Measurements from ENCODE around the gene IRF1.
"Not testable (repeated sequence)": the region's sequence is repeated elsewhere in the genome, so short reads cannot be mapped to it uniquely, and the experiment has no call there.

The IRF1 gene

DNA sequence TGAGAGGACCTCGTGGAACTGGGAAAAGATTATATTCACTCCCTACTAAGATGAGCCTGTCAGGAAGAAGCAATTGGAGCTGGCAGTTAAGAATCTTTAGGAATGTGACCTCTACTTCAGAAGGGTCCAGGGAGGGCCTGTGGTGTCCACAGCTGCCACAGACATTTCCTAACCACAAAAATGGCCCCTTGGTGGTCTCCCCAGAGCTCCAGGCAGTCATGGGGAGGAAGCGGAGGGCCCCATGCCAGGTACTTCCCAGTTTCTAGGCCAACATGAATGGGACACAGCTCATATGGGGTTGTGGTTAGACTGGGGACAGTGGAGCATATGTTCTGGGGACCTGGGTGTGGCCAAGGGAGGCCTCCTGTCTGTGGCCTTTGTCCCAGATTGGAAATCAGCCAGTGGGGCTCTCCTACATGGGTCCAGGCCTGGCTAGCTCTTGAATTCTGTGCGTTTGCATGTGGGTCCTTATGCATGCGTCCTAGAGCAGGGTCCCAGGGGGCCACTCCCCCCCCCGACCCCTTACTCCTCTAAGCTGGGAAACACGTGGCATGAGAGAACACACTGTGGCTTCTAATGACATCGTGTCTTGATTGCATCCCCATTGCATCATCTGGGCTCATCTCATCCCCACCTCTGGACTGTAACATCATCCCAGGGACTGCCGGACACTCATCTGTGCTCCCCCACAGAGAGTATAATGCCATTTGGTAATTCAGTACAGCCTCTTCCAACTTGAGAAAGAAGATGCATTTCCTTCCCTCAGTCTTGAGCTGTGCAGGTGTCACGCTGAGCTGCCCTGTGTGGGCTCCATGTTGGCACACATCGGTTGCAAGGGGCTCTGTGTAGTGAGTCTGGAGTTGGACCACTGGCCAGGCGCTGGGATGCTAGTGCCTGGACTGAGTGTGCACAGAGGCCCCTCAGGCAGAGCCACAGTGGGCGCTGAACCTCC lies 31.3 kb downstream of the IRF1 start:
- DNase-seq, result peak; percentile 80

DNA sequence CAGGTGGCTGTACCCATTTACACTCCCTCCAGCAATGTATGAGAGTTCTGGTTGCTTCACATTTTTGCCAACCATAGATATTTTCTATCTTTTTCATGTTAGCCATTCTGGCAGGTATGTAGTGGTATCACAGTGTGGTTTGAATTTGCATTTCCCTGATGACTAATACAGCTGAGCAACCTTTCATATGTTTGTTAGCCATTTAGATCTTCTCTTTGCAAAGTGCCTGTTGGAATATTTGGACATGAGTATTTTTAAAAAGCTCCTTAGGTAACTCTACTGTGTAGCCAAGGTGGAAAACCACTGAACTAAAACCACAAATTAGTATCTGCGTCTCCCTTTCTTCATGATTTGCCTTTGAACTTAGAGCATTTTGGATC lies 31.9 kb downstream of the IRF1 start:
- DNase-seq, result peak; percentile 71

DNA sequence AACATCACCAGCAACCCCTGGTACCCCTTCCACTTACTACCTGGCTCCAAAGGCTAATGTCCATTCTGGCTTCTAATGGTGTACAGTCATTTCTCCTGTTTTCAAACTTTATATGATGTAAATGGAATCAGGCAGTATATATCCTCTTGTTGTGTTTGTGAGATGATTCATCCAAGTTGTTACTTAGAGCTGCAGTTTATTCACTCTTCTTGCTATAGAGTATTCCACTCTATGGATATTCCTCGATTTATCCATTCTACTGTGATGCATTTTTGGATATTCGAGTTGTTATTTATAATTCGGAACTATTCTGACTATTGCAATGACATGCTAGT lies 32.4 kb downstream of the IRF1 start:
- peak; percentile 61 for DNase-seq

DNA sequence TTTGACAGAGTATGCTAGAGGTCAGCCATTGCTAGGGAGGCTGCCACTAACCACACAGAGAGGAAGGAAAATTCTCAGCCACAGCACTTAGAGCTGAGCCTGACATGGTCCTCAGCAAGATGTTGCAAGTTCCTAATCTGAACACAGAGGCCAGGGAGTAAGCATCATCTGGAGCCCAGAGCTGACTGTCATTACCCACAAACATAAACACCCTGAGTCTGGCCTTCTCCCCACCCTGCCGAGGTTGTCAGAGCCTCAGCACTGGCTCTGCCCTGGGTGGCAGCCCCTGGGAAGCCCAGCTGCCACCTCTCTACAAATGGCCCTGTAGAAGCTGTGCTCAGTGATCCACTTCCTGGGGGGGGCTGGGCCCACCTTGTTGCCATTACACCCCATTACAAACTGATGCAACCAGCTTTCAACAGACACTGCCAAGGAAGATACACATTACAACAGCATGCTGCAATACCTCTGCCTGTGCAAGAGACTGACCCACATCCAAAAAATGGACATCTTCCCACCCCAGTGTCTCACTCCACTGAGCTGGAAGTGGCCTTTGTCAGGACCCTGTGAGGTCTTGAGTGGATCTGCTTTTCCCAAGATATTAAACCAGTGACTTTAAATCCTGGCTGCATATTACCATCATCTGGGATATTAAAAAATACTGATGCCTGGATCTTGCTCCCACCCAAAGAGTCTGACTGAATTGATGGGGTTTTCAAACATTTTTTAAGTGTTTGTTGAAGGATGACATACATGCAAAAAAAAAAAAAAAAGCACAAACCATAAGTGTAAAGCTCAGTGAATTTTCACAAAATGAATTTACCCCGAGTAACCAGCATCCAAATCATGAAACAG lies 33.0 kb downstream of the IRF1 start:
- DNase-seq, result peak; percentile 87

DNA sequence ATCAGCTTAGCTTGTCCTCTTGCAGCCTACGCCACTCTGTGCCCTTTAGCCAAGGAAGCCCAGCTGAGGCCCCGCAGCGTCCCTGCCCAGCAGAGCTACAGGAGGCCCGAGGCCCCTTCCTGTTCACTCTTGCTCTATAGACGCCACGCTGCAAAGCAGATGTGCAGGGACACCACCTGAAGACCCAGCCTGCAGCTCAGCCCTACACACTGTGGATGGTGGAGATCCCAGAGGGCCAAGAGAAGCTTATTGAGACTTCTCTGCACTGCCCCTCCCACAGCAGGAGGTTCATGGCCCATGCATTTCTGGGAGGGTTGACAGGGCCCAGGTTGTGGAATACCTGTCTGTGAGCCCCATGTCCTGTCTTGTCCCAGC lies 33.6 kb downstream of the IRF1 start:
- DNase-seq, result no peak

DNA sequence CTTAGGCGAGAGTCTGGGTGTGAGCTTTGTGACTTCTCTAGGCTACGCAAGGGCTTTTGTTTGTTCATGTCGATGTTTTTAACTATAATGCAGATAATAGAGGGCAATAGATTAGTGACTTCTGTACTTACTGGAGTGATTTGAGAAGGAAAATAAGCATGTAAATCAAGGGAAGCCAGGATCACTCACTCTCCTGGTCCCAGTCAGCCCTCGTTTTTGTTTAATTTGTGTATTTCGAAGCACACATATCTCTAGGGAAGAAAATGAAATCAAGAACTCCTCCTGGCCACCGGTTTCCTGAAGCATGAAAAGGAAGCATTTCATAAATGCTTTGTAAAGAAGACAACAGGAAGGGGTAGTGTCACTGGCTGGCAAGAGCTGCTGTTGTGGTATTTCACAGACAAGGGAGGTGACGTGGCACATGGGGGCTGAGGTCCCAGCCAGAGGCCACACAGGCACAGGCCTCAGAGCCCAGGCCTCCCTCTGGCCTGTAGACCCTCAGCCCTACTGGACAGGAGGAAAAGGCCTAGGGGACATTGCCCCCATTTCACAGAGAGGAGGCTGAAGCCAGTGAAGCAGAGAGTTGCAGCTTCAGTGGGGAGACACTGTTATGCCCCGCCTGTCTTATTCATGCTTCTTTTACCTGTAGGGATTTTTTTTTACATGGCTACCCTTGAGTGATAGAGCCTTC lies 34.1 kb downstream of the IRF1 start:
- peak; percentile 54 for DNase-seq

DNA sequence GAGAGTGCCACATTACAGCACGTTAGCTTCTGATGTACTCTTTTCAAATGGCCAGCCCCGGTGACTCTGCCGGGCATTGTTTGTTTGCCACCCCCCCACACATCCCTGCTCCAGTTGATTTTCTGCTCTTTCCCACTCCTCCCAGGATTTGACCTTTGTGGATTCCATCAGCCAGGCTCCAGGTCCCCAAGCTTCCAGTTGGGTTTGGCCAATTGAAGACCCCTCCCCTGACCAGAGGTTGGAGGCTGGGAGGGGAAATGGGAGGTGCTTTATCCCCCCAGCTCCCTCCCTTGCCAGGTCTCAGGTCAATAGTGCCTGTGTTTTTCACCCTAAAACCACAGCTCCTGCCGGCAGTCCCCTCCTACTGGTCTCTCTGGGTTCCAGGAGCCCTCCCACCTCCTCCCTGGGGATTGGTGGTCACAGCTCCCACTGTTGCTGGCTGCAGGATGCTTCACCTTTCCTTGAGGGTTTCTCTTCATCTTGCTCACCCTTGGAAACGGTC lies 34.9 kb downstream of the IRF1 start:
- DNase-seq, result no peak

DNA sequence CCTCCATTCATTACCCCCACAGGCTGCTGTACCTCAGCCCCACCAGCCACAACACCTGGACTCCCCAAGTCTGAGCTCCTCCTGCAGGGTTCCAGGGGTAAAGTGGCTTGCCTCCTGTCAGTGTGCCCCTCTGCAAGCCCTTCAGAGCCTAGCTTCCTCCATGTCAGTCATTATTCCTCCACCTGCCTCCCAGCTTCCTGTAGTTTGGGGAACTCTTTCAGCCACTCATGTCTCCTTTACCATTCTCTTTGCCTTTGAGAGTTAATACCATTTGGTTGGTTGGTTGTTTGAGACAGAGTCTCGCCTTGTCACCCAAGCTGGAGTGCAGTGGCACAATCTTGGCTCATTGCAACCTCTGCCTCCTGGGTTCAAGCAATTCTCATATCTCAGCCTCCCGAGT lies 36.2 kb downstream of the IRF1 start:
- no peak for DNase-seq

DNA sequence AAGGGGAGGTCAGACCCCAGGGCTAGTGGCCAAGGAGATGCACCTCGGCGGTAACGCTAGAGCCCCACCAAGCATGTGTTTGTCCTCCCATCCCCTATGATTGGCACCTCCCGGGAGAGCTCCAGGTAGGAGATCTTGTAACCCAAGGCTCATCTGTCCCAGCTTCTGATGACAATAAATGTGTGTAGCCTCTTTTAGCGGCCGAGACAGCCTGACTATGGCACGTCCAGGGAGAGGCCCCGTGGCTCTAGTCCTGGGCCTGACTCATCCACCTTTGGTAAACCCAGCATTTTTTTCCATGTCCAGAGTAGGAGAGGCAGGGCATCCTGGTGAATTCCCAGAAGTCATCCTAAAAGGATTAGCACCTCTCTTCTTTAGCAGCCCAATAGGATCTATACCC lies 39.2 kb downstream of the IRF1 start:
- DNase-seq, result no peak

DNA sequence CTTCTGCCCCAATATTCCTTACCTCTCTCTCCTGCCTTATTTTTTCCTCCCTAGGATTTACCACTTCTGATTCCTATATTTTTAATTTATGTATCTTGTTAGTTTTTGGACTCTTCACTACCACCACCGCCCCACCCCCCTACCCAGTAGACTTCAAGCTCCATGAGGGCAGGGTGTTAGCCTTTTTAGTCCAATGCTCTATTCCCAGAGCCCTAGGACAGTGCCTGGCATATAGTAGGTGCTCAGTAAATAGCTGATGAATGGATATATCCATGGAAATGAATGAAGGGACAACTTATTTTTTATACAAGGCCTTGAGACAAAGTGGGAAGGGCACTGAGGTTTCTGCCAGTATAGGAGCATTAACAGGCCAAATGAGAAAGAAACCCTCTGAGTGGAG lies 41.5 kb downstream of the IRF1 start:
- no peak for DNase-seq

DNA sequence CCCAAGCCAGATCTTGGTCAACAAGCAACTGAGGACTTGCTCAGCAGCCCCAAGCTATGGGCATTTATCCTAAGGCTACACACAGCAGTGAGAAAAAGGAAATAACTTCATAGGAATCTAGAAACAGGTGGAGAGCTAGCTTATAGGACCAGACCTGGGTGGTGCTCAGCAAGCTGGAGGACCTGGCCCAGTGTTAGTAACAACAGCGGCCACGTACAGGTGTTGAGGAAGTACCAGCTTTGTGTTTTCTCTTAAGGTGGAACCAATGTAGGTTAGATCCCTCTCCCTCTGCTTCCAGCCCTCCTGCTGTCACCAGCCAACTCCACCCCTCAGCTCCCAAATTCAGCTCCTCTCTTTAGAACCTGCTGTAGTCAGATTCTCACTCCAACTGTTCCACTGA lies 43.4 kb downstream of the IRF1 start:
- DNase-seq, result no peak

DNA sequence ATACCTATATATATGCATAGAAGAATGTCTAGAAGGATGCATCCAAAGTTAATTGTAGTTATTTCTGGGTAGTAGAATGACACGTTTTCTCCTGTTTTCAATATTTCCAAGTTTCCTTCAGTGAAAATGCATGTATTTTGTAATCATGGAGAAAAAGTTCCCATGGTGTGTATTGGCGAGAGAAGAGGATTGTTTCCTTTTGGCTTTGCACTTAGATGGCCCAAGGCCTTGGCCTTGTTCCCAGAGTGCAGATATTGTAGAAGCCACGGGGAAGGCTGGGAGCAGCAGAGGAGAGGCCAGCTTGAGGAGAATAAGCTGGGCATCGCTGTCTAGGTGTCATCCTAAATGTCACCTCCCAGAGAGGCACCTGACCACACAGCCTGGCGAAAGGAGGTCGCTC lies 44.0 kb downstream of the IRF1 start:
- peak; percentile 56 for DNase-seq

DNA sequence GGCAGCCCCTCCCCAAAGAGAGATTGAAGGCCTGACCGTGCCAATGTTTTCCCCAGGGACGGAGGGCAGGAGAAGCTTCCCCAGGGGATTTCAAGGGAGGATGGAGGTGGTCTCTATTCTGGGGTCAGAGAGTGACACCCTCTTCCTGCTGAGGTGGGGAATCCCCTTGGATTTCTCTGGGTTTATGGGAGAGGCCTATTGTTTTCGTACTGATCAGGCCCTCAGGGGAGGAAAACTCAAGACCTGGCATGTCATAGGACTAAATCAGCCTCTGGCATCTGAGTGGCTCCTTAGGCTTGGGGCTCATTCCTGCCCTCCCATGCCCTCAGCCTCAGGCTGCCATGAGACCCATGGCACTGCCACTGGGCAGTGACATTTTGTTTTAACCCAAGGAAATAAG lies 44.6 kb downstream of the IRF1 start:
- DNase-seq, result no peak

DNA sequence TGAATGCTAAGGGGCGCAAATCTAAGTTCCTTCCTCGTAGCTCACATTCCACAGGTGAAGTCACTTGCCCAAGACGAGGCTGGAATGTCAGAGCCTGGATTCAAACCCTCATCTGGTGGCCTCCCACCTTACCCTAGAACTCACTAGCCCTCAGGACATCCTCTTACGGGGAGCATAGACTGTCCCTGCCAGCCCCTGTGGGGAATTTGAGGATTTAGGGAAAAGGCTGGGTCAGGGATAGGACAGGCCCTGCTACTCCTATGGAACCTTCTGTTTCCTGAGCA lies 45.0 kb downstream of the IRF1 start:
- DNase-seq, result no peak

DNA sequence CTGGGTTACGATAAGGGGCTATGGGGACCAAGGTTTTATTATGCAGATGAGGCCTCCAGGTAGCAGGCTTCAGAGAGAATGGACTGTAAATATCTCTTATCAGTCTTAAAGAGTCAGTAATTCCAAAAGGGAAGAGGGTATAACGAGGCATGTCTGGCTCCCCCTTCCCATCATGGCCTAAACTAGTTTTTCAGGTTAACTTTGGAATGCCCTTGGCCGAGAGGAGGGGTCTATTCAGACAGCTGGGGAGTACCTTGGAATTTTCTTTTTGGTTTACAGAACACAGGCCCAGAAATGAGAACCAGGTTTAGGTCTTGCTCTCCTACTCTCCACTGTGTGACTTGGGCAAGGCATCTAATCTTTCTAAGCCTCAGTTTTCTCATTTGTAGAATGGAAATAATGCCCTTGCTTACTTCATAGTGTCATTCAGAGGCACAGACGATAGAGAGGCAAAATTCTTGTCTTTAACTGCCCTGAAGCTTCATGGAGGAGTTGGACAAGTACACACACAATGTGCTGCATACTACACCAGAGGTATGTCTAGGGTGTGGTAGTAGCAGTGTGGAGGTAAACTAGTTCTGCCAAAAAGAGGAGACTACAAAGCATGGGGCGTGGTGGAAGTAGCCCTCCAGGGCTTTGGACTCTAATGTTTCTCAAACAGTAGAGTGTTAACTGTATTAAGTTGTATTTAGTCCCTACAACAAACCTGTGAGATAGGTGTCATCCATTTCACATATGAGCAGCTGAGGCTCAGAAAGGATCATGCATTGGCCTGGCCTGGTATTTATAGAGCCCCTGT lies 45.5 kb downstream of the IRF1 start:
- no peak for DNase-seq

DNA sequence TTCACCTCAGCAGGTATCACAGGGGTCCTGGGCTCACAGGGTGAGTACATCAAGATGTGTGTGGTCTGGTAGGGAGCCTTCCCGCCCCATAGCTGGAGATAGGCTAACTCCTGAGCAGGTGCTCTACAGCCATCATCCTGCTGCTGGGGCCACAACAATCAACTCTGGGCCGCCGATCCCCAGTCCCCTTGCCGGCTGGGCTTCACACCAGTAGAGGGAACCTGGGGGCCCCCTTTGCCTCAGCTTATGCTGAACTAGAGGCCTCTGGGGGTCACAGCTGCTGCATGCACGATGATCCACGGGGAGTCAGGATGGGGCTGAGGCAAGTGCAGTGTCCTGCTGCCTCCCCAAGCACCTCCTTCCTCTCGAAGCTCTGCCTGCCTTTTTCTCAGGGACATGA lies 46.5 kb downstream of the IRF1 start:
- DNase-seq, result no peak

DNA sequence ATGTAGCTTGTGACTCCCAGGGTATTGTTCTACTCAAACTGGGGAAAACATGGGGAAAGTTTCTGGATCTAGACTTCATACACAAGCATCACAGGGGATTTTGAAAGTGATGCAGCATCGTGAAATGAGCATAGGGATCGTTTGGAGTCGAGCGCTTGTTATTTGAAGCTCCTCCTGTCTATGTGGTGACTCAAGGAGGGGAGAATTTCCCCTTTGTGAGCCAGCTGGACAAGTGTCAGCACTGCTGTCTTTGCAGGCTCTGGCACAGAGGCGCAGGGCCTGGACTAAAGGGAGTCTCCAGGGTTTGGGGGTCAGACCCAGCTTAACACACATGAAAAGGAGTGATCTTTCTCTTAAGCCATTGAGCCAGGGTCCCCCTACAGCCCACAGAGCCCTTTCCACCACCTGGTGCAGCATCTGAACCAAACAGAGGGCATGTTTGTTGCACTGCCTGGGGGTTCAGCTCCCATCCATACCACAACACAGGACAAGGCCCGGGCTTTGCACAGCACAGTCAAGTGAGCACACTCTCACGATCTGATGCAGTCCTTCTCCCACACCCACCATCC lies 51.0 kb downstream of the IRF1 start:
- DNase-seq, result peak; percentile 86

DNA sequence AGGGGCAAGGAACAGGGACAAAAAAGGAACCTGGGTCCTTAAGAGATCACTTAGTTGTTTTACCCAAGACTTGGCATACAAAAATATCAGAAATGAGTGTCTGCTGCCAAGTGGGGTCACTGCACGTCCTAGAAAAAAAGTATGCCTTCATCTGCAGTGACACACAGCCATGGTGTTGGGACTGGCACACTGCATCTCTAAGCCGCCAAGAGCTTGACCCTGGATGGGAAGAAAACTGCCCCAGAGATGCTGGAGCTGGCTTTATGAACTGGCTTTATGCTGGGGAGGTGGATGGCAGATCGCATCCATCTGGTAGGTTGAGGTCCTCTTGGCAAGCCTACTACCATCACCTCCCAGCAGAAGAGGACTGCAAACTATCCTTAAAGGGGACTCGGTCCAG lies 51.7 kb downstream of the IRF1 start:
- DNase-seq, result no peak

DNA sequence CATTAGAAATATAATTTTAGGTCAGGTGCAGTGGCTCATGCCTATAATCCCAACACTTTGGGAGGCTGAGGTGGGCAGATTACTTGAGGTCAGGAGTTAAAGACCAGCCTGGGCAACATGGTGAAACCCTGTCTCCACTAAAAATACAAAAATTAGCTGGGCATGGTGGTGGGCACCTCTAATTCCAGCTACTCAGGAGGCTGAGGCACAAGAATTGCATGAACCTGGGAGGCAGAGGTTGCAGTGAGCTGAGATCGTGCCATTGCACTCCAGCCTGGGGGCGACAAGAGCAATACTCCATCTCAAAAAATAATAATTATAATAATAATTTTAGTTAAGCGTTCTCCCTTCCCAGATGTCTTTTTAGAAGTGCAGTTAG lies 52.3 kb downstream of the IRF1 start:
- not testable (repeated sequence) for DNase-seq

DNA sequence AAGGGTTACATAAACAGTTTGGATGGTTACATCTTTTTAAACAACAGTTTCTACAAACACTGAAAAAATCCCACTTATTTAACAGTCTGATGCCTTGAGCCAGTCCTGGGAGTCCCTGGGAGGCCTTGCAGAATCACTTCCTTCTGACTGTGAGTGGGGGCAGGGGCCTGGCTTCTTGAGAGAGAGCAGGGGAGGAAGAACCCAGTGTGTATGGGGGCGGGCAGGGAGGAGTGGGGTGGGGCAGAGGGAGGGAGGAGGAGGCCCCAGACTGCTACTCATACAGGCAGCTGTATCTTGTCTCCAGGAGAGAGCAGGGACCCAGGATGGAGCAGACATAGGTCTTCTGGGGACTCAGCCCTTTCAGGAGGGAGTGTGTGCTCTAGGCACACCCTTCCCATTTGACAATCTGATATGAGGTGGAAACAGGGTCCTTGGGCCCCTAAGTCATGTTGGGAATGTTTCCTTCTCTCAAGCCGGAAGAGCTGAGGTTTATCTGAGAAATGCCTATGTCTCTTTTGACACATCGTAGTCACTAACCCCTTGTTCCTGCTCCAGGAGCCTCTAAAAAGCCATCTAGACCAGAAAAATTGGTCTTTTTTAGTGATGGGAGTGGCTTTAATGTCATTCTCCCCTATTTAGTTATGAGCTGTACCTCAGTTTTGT lies 52.8 kb downstream of the IRF1 start:
- peak; percentile 92 for DNase-seq

DNA sequence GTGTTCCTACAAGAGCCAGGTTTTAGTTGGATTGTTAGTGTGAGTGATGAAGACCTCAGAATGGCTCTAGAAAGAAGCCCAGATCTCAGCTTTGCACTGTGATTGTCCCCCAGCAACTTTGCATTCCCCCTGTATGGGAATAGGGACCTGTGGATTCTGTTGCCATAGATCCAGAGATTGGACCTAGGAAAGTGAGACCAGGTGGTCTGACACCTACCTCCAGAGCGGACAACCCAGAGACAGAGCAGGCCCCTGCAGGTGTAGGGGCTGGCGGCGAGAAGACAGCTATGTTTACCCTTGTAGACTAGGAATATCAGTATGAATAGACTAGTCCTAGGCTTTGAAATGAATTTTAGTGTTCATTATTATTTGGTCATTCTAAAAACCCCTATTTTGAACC lies 53.6 kb downstream of the IRF1 start:
- DNase-seq, result no peak

DNA sequence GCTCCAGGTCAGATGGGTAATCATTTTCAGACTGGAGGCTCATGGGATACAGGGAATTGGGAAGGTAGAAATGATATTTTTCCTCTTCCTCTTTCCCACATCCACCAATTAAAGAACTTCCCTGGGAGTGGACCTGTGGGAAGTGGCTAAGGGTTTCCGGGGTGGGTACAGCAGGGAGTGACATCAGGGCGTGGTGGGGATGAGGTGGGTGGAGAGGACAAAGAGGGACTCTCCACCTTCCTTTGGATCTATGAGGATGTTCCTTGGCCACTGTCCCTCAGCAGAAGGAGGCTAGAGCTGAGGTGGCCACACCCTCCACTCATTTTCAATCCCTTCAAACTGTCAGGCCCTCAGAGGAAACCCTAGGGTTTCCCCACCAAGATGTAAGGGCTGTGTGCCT lies 54.7 kb downstream of the IRF1 start:
- DNase-seq, result no peak

Data from fibroblast of skin of right quadriceps (primary cell).